Measurements from ENCODE around the gene PCSK9. TPM values are rescaled to one million over a fixed set of nuclear protein-coding genes. Genes with fewer than 3 reads are reported as not detected.

Gene PCSK9
- polyA plus RNA-seq, 3 donors, result not detected

- peaks cover 14% of the 10 kb centered on the region for H3K4me1 Mint-ChIP-seq
- Histone ChIP-seq H3K4me1 (ENCODE audit: control insufficient read depth in 1 of 2, insufficient read depth in 2 of 2, low read length in 2 of 2) (peaks cover 12 to 13% of the 10 kb centered on the region in 2 donors), H3K27ac (ENCODE audit: low read depth in 1 of 2, low read length in 2 of 2) (no peak overlapping the region), H3K9ac (ENCODE audit: insufficient read depth, low read length, poor library complexity, severe bottlenecking) (no peak overlapping the region), H3K4me2 (replicated peaks; ENCODE audit: extremely low read depth, low read length, poor library complexity, severe bottlenecking) (no peak overlapping the region), H3K36me3 (replicated peaks in 1 of 2; ENCODE audit: control insufficient read depth in 1 of 2, insufficient read depth in 2 of 2, low read length in 2 of 2) (no peaks in the 10 kb centered on the region), H4K20me1 (ENCODE audit: insufficient read depth, low read length) (no peaks in the 10 kb centered on the region), H3K27me3 (ENCODE audit: control insufficient read depth in 2 of 2, insufficient read depth in 2 of 2, low read length in 2 of 2) (no peaks in the 10 kb centered on the region), H3K79me2 (ENCODE audit: insufficient read depth, low read length) (no peaks in the 10 kb centered on the region), H3K4me3 (replicated peaks in 1 of 3; ENCODE audit: low read depth in 2 of 3, low read length in 3 of 3) (no peak overlapping the region), H2AFZ (ENCODE audit: insufficient read depth, low read depth, low read length, poor library complexity, severe bottlenecking) (no peak overlapping the region), H3K9me3 (replicated peaks in 1 of 2; ENCODE audit: control insufficient read depth in 1 of 2, insufficient read depth in 1 of 2, low read length in 2 of 2) (no peaks in the 10 kb centered on the region)
- no peak for DNase-seq
- peak overlapping the region in 2 of 7 donors; percentile 13 to 58 for H3K27ac Mint-ChIP-seq
- peaks cover 0 to 3% (median 0%) of the 10 kb centered on the region in 7 donors for H3K9me3 Mint-ChIP-seq
- no peak overlapping the region for H3K4me3 Mint-ChIP-seq
- WGBS (ENCODE audit: insufficient coverage), result 97% methylated on average over 18 of the region's 29 CpGs
- H3K27me3 Mint-ChIP-seq (ENCODE audit: low read depth in 3 of 3), result peaks cover 2 to 8% (median 8%) of the 10 kb centered on the region in 3 donors
- intact Hi-C loops (cut with micrococcal nuclease), result loop anchor here in 1 of 2 donors (1.0 kb wide), 1 partner anchor 38 kb away; no protein-coding TSS in a partner anchor
- no peaks in the 10 kb centered on the region for H3K36me3 Mint-ChIP-seq
- no peak for TF ChIP-seq CTCF (IDR thresholded peaks at IDR 0.05)
Measured at GRCh38 chr1:55052221-55053142, 13.1 kb downstream of the PCSK9 start.

DNA sequence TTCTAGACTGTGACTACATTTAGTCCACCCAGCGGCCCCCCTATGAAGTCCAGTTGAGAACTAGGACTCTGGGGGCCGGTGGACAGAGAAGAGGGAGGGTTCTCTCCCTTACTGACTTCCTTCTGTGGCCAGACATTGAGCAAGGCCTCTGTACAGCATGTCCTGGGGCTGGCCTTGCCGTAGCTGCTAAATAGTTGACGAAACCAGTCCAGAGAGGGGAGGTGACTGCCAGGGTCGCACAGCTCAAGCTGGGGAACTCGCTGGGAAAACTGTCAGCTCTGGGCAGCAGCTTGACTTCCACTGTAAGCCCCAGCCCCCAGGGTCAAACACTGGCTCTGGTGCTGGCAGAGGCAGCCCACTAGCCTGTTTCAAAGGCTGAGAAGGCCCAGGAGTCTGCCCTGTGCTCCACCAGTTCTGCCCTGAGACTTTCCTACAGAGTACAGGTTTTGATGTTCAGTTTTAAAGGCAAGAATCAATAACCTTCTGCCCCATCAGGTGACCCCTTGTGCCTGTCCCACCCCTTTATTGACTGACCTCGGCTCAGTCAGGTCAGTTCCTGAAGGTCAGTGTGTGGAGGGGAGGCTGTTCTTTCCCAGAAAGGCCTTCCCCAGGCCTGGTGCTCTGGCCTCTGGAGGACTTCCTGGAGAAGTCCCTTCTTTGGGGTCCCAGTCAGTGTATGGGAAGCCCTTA is 14.1 kb downstream of the PCSK9 start:
- no peaks in the 10 kb centered on the region for H3K36me3 ChIP-seq (replicated peaks in 1 of 2; ENCODE audit: control insufficient read depth in 1 of 2, insufficient read depth in 2 of 2, low read length in 2 of 2)
- peak; percentile 6 to 13 (median 9) for DNase-seq
- peak overlapping the region; percentile 38 for H3K9ac ChIP-seq (ENCODE audit: insufficient read depth, low read length, poor library complexity, severe bottlenecking)
- peak overlapping the region in 4 of 7 donors; percentile 13 to 58 (median 44) for H3K27ac Mint-ChIP-seq
- H3K9me3 Mint-ChIP-seq, result peaks cover 0 to 3% (median 0%) of the 10 kb centered on the region in 7 donors
- peaks cover 4 to 8% (median 7%) of the 10 kb centered on the region in 3 donors for H3K27me3 Mint-ChIP-seq (ENCODE audit: low read depth in 3 of 3)
- 26% methylated on average over 6 of the region's 7 CpGs for WGBS (ENCODE audit: insufficient coverage)
- peak overlapping the region in 1 of 2 donors; percentile 8 for H3K27ac ChIP-seq (ENCODE audit: low read depth in 1 of 2, low read length in 2 of 2)
- H3K4me3 ChIP-seq (replicated peaks in 1 of 3; ENCODE audit: low read depth in 2 of 3, low read length in 3 of 3), result no peak overlapping the region
- H3K79me2 ChIP-seq (ENCODE audit: insufficient read depth, low read length), result no peaks in the 10 kb centered on the region
- H2AFZ ChIP-seq (ENCODE audit: insufficient read depth, low read depth, low read length, poor library complexity, severe bottlenecking), result peak overlapping the region; percentile 59
- intact Hi-C loops (cut with micrococcal nuclease), result loop anchor here in 1 of 2 donors (1.0 kb wide), 1 partner anchor 37 kb away; no protein-coding TSS in a partner anchor
- H3K27me3 ChIP-seq (ENCODE audit: control insufficient read depth in 2 of 2, insufficient read depth in 2 of 2, low read length in 2 of 2), result no peaks in the 10 kb centered on the region
- peaks cover 12 to 13% of the 10 kb centered on the region in 2 donors for H3K4me1 ChIP-seq (ENCODE audit: control insufficient read depth in 1 of 2, insufficient read depth in 2 of 2, low read length in 2 of 2)
- H3K9me3 ChIP-seq (replicated peaks in 1 of 2; ENCODE audit: control insufficient read depth in 1 of 2, insufficient read depth in 1 of 2, low read length in 2 of 2), result no peaks in the 10 kb centered on the region
- no peaks in the 10 kb centered on the region for H4K20me1 ChIP-seq (ENCODE audit: insufficient read depth, low read length)
- H3K36me3 Mint-ChIP-seq, result no peaks in the 10 kb centered on the region
- no peak overlapping the region for H3K4me2 ChIP-seq (replicated peaks; ENCODE audit: extremely low read depth, low read length, poor library complexity, severe bottlenecking)
- H3K4me3 Mint-ChIP-seq, result no peak overlapping the region
- TF ChIP-seq CTCF (IDR thresholded peaks at IDR 0.05), result no peak
- H3K4me1 Mint-ChIP-seq, result peaks cover 14% of the 10 kb centered on the region
